Common myeloid progenitor, CD34-positive (primary cell): ENCODE results near the gene DPEP3.
"Not testable (repeated sequence)": the region's sequence is repeated elsewhere in the genome, so short reads cannot be mapped to it uniquely, and the experiment has no call there.

Experiments
- CTCF ChIA-PET: fragments of 350-600 bp; sonication (Branson Sonifier 250); formaldehyde crosslinking; loops from one replicate; lab custom pipeline; 2021; ENCODE audit warnings: antibody characterized with exemption; lab: Charles Lee
- POLR2A ChIA-PET: fragments of 350-600 bp; sonication (Branson Sonifier 250); formaldehyde crosslinking; loops from one replicate; lab custom pipeline; 2021; ENCODE audit warnings: antibody characterized with exemption; lab: Charles Lee
- DNase-seq, 3 donors: peaks; one replicate each; pipeline versions ENCODE4 v3.0.0 to v3.0.0-alpha.2; 2013
- H3K27ac ChIP-seq, 2 experiments: 1 replicate in 1 of 2; 2 replicates in 1 of 2; pipeline ENCODE4 v1.7.0; 2013; ENCODE audit warnings: inconsistent platforms in 2 of 2, low read length in 2 of 2, mild to moderate bottlenecking in 2 of 2, low read depth in 1 of 2, moderate library complexity in 1 of 2; ENCODE audit not compliant: severe bottlenecking in 2 of 2, insufficient read depth in 1 of 2, poor library complexity in 1 of 2
- H3K27me3 ChIP-seq, 5 experiments: replicated peaks in 2 of 5; 1 replicate in 3 of 5; 2 replicates in 2 of 5; pipeline versions ENCODE4 v1.6.1 to v1.7.0; 2013; ENCODE audit warnings: low read length in 4 of 5, mild to moderate bottlenecking in 2 of 5, moderate library complexity in 2 of 5, inconsistent platforms in 1 of 5; ENCODE audit not compliant: insufficient read depth in 5 of 5, control insufficient read depth in 4 of 5
- H3K36me3 ChIP-seq, 4 experiments: 1 replicate in 2 of 4; 2 replicates in 2 of 4; pipeline versions ENCODE4 v1.6.1 to v1.7.0; 2013; ENCODE audit warnings: low read length in 3 of 4, control low read depth in 1 of 4, mild to moderate bottlenecking in 1 of 4; ENCODE audit not compliant: control insufficient read depth in 4 of 4, insufficient read depth in 4 of 4
- H3K4me1 ChIP-seq, 4 experiments: 1 replicate in 3 of 4; 2 replicates in 1 of 4; pipeline versions ENCODE4 v1.6.1 to v1.7.1; 2013; ENCODE audit warnings: low read length in 3 of 4, mild to moderate bottlenecking in 3 of 4, control low read depth in 1 of 4, inconsistent platforms in 1 of 4, moderate library complexity in 1 of 4; ENCODE audit not compliant: control insufficient read depth in 4 of 4, insufficient read depth in 4 of 4; ENCODE audit errors: control extremely low read depth in 1 of 4
- H3K4me3 ChIP-seq, 7 experiments: 1 replicate in 4 of 7; 2 replicates in 3 of 7; pipeline versions ENCODE4 v1.5.1 to v1.7.0; 2013; ENCODE audit warnings: mild to moderate bottlenecking in 7 of 7, low read length in 6 of 7, moderate library complexity in 6 of 7, inconsistent platforms in 2 of 7, low read depth in 2 of 7, control low read depth in 1 of 7; ENCODE audit not compliant: insufficient read depth in 4 of 7, control insufficient read depth in 1 of 7; ENCODE audit errors: extremely low read depth in 1 of 7
- H3K9me3 ChIP-seq, 5 experiments: 1 replicate in 4 of 5; 2 replicates in 1 of 5; pipeline versions ENCODE4 v1.6.1 to v1.7.1; 2013; ENCODE audit warnings: low read length in 4 of 5, mild to moderate bottlenecking in 2 of 5, inconsistent platforms in 1 of 5, low read depth in 1 of 5, moderate library complexity in 1 of 5; ENCODE audit not compliant: control insufficient read depth in 4 of 5, insufficient read depth in 2 of 5; ENCODE audit errors: control extremely low read depth in 1 of 5
- WGBS: methylation state at CpG from one replicate; pipeline ENCODE4 v1.1.5; 2013; ENCODE audit not compliant: insufficient coverage; 5-methylcytosine and 5-hydroxymethylcytosine counted together

The DPEP3 gene

DNA sequence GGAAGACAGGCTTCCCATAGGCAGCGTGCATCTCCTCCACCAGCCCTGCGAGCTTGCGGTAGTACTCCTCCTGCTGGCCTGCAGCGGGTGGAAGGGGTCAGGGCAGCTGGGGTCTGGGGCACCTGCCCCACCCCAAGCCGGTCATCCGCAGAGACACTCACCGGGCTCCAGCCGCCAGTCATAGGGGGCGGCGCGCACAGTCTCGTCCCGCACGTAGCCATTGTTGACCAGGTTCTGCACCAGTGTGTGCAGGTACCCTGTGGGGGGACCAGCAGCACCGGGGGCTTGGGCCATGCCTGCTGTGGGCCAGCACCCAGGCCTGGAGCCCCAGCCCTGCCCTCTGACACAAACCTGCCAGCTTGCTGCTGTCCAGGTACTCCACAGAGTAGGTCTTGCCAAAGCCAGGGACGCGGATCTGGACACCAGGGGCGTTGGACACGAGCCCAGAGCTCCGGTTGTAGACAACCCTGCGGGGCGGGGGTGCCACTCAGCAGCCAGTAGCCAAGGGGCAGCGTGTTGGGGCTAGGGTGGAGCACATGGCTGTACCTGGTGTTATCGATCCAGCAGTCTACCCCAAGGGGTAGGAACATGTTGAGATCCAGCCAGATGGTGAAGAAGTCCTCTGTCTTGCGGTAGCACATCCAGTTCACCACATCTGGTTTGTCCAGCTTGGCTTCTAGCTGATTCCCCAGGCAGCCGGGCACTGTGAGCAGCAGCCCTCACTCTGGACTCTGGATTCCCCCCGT lies 37.6 kb downstream of the DPEP3 start:
- ChIA-PET POLR2A (interaction anchor here (0.6 kb wide), 1 partner anchor 124 kb away, joined by 7 read pairs; no protein-coding TSS in a partner anchor), CTCF (interaction anchor here (0.8 to 2.6 kb wide), 20 partner anchors 8 to 285 kb away, joined by 3 to 10 read pairs (median 3); partner anchors contain the start of gene SLC12A4)
- 96% methylated on average over 21 of the region's 27 CpGs for WGBS
- Histone ChIP-seq H3K4me1 (peaks cover 0 to 16% (median 10%) of the 10 kb centered on the region in 4 experiments), H3K27ac (no peak overlapping the region), H3K9me3 (no peaks in the 10 kb centered on the region), H3K36me3 (peaks cover 0 to 41% (median 18%) of the 10 kb centered on the region in 4 experiments), H3K4me3 (no peak overlapping the region), H3K27me3 (no peaks in the 10 kb centered on the region)
- DNase-seq: no peak

DNA sequence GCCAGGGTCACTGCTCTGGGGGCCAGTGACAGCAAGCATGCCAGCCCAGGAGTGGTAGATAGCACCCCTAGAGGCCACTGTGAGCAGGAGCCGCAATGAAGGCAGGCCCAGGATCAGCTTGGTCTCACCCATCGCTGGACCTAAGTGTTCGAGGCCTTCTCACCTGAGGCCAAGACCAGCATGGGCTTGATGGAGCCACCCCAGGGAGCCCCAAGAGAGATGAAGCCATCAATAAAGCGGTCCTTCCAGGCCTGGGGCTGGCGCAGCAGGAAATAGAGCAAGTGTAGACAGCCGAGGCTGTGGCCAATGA lies 38.1 kb downstream of the DPEP3 start:
- ChIA-PET CTCF (interaction anchor here (0.8 to 2.6 kb wide), 22 partner anchors 9 to 285 kb away, joined by 3 to 10 read pairs (median 4); partner anchors contain the start of genes DDX28, DUS2 and SLC12A4), POLR2A (interaction anchor here (0.6 kb wide), 1 partner anchor 123 kb away, joined by 7 read pairs; no protein-coding TSS in a partner anchor)
- Histone ChIP-seq H3K4me1 (peaks cover 1 to 21% (median 15%) of the 10 kb centered on the region in 4 experiments), H3K27me3 (no peaks in the 10 kb centered on the region), H3K4me3 (no peak overlapping the region), H3K27ac (no peak overlapping the region), H3K36me3 (peaks cover 0 to 36% (median 15%) of the 10 kb centered on the region in 4 experiments), H3K9me3 (no peaks in the 10 kb centered on the region)
- DNase-seq: peak in 2 of 3 donors; percentile 32 to 37
- 90% methylated on average over 5 of the region's 6 CpGs for WGBS

GRCh38 chr16:67941469-67942199 lies 38.7 kb downstream of the DPEP3 start:
- peaks cover 0 to 31% (median 15%) of the 10 kb centered on the region in 4 experiments for H3K36me3 ChIP-seq
- DNase-seq: no peak
- H3K4me1 ChIP-seq: peaks cover 4 to 25% (median 19%) of the 10 kb centered on the region in 4 experiments
- no peaks in the 10 kb centered on the region for H3K27me3 ChIP-seq
- POLR2A ChIA-PET: interaction anchor here (0.6 kb wide), 1 partner anchor 123 kb away, joined by 7 read pairs; no protein-coding TSS in a partner anchor
- no peaks in the 10 kb centered on the region for H3K9me3 ChIP-seq
- WGBS: 97% methylated on average over 9 of the region's 9 CpGs
- H3K4me3 ChIP-seq: no peak overlapping the region
- no peak overlapping the region for H3K27ac ChIP-seq
- CTCF ChIA-PET: interaction anchor here (0.8 to 3.0 kb wide), 26 partner anchors 9 to 286 kb away, joined by 3 to 16 read pairs (median 4); partner anchors contain the start of genes DDX28, DUS2 and SLC12A4

DNA sequence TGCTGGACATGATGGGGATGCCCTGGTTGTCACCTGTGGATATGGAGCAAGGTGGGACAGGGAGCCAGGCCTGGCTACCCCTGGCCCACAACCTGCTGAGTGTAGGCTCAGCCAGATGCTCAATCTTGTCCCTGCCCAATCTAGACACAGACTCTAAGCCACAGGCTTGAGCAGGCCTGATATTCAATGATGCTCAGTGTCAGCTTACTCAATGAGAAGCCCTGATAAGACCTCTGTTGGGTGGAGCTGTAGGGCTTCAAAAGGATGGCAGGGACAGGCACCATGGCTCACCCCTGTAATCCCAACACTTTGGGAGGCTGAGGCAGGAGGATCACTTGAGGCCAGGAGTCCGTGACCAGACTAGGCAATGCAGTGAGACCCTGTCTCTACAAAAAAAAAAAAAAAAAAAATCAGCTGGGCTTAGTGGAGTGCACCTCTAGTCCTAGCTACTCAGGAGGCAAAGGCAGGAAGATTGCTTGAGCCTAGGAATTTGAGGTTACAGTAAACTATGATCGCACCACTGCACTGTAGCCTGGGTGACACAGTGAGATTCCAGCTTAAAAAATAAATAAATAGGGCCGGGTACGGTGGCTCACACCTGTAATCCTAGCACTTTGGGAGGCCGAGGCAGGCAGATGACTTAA lies 39.7 kb downstream of the DPEP3 start:
- 100% methylated on average over 5 of the region's 5 CpGs for WGBS
- Histone ChIP-seq H3K4me1 (peaks cover 4 to 30% (median 21%) of the 10 kb centered on the region in 4 experiments), H3K36me3 (peaks cover 0 to 20% (median 10%) of the 10 kb centered on the region in 4 experiments), H3K27me3 (no peaks in the 10 kb centered on the region), H3K4me3 (no peak overlapping the region), H3K27ac (no peak overlapping the region), H3K9me3 (no peaks in the 10 kb centered on the region)
- ChIA-PET POLR2A (no interaction called here), CTCF (interaction anchor here (0.6 to 3.0 kb wide), 19 partner anchors 10 to 154 kb away, joined by 3 to 16 read pairs (median 4); partner anchors contain the start of genes DDX28 and DUS2)
- no peak for DNase-seq

DNA sequence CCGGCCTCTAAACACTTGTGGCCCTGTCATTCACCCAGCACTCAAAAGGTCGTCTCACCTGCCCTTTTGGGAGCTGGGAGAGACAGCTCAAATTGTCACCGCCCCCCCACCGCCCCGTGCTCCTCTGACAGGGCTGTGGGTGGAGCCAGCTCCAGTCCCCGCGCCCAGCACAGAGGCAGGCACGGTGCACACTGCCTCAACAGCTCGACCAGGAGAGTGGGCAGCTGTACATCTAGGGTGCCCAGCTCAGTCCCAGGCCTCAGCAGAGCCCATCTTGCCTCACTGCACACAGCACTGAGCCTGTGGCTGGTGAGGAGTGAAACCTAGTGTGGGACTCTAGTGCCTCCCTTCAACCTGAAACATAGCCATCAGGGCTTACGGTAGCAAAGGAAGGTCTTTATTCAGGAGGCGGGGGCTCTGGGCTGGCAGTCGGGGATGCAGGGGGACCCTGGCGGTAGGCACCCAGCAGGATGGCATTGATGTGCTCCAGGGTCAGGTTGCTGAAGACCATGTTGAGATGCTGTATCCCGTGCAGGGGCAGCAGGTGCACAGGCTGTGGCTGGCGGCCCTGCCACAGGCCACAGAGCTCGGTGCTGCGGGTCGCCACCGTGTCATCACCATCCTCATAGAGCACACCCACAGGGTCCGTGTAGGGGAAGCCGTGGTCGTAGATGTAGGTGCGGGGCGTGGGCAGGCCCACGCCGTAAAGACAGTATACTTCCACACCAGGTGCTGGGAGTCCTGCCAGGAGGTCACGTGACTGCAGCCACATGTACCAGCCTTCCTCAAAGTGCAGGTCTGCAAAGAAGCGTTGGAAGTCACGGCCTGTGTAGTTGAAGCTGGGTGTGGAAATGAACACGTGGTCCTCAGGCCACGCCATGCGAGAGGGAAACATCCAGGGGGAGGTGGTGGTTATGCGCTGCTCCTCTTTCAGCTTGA lies 40.5 kb downstream of the DPEP3 start:
- ChIA-PET POLR2A (interaction anchor here (0.6 kb wide), 1 partner anchor 277 kb away, joined by 3 read pairs; no protein-coding TSS in a partner anchor), CTCF (interaction anchor here (0.6 to 3.0 kb wide), 16 partner anchors 11 to 153 kb away, joined by 3 to 16 read pairs (median 3); no protein-coding TSS in a partner anchor)
- no peaks in the 10 kb centered on the region for H3K27me3 ChIP-seq
- no peak overlapping the region for H3K27ac ChIP-seq
- DNase-seq: peak; percentile 56 to 88 (median 85)
- H3K9me3 ChIP-seq: no peaks in the 10 kb centered on the region
- peaks cover 0 to 18% (median 12%) of the 10 kb centered on the region in 4 experiments for H3K36me3 ChIP-seq
- H3K4me1 ChIP-seq: peaks cover 4 to 36% (median 28%) of the 10 kb centered on the region in 4 experiments
- H3K4me3 ChIP-seq: no peak overlapping the region
- WGBS: 70% methylated on average over 24 of the region's 33 CpGs

DNA sequence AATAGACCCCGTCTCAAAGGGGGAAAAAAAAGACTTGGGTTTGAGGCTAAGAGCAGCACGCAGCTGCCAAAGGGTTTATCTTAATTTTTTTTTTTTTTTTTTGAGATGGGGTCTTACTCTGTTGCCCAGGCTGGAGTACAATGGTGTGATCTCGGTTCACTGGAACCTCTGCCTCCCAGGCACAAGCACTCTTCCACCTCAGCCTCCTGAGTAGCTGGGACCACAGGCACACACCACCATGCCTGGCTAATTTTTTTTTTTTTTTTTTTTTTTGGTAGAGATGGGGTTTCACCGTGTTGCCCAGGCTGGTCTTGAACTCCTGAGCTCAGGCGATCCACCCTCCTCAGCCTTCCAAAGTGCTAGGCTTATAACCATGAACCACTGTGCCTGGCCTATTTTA lies 42.6 kb downstream of the DPEP3 start:
- peaks cover 4 to 38% (median 29%) of the 10 kb centered on the region in 4 experiments for H3K4me1 ChIP-seq
- 100% methylated on average over 2 of the region's 5 CpGs for WGBS
- peak overlapping the region in 1 of 7 experiments; percentile 96 for H3K4me3 ChIP-seq
- CTCF ChIA-PET: interaction anchor here (1.2 to 21.3 kb wide), 4 partner anchors 21 to 103 kb away, joined by 3 to 359 read pairs (median 4); partner anchors contain the start of genes EDC4 and NRN1L
- peaks cover 0 to 28% (median 25%) of the 10 kb centered on the region in 4 experiments for H3K36me3 ChIP-seq
- peak overlapping the region in 1 of 2 experiments; percentile 88 for H3K27ac ChIP-seq
- not testable (repeated sequence) for H3K9me3 ChIP-seq, DNase-seq, H3K27me3 ChIP-seq
- POLR2A ChIA-PET: interaction anchor here (1.4 kb wide), 1 partner anchor 9 kb away, joined by 4 read pairs; no protein-coding TSS in a partner anchor
